Psoas muscle (tissue), 8 donors: ENCODE measurements around the gene STUB1. TPM values are rescaled to one million over a fixed set of nuclear protein-coding genes. Genes with fewer than 3 reads are reported as not detected.

ENCODE experiments used
- ATAC-seq, 4 donors: fragments of 200-7000 bp; cut with Tn5 transposase; one replicate each; pipeline ENCODE4 v1.9.1; 2020; ENCODE audit warnings: moderate library complexity in 3 of 4, mild to moderate bottlenecking in 2 of 4
- DNase-seq, 2 donors: peaks; one replicate each; pipeline ENCODE4 v3.0.0-alpha.2; 2020
- H3K27ac ChIP-seq: fragments of 200-600 bp; one replicate; pipeline ENCODE4 v1.8.0; 2022
- H3K27me3 ChIP-seq, 3 donors: fragments of 200-600 bp in 1 of 3; one replicate each; pipeline versions ENCODE4 v1.6.1 to v1.8.0; 2013 to 2022; ENCODE audit warnings: low read length in 2 of 3, mild to moderate bottlenecking in 2 of 3, moderate library complexity in 1 of 3; ENCODE audit not compliant: insufficient read depth in 3 of 3
- H3K36me3 ChIP-seq, 2 donors: fragments of 200-600 bp in 1 of 2; one replicate each; pipeline versions ENCODE4 v1.6.1 to v1.8.0; 2013 to 2022; ENCODE audit warnings: low read depth in 1 of 2, mild to moderate bottlenecking in 1 of 2, moderate library complexity in 1 of 2; ENCODE audit not compliant: insufficient read depth in 1 of 2
- H3K4me1 ChIP-seq: fragments of 200-600 bp; one replicate; pipeline ENCODE4 v1.8.0; 2022
- H3K4me3 ChIP-seq: fragments of 200-600 bp; one replicate; pipeline ENCODE4 v1.8.0; 2022; ENCODE audit warnings: mild to moderate bottlenecking
- H3K9me3 ChIP-seq: fragments of 200-600 bp; one replicate; pipeline ENCODE4 v1.8.0; 2022
- CTCF ChIP-seq: fragments of 200-600 bp; IDR thresholded peaks from one replicate; pipeline ENCODE4 v1.8.0; 2022; ENCODE audit warnings: antibody characterized with exemption
- WGBS, 3 donors: extraction: QIAGEN DNeasy Blood & Tissue Kit; methylation state at CpG; one replicate each; pipeline versions ENCODE4 v1.1.6 to v1.1.7; 2013; 5-methylcytosine and 5-hydroxymethylcytosine counted together
- intact Hi-C, 2 donors: fragments of 100-400 bp; cut with DNase I; formaldehyde crosslinking; loops; one replicate each; pipeline versions ENCODE4 v1.11.0 to v1.14.2; 2022
- polyA plus RNA-seq, 3 donors: library from polyadenylated mRNA; stranded (reverse); fragments of 200-250 nt; gene quantifications; one replicate each; pipeline ENCODE4 v1.2.3, GENCODE V29; 2013
- total RNA-seq, 4 donors: library from RNA; stranded (reverse); fragmentation: NEBNext Ultra II Directional in 2 of 4; extraction: Animal tissue kit (Norgen Biotek cat#: 25700) in 2 of 4; gene quantifications; one replicate each; pipeline versions ENCODE4 v1.2.1 to v1.2.4, GENCODE V29; 2021 to 2023
- donor health status: healthy with polysubstance abuse.
- donor health status: DM: no; HTN: no; CAD: no; lungs with moderate emphysema.
- donor health status: Bipolar disorder and iron deficiency.
- donor health status: healthy.
- donor health status: DM: yes; HTN: yes; CAD: no.
- donor health status: DM: no; HTN: no; CAD: no.
- donor health status: DM: no; HTN: no; CAD: no.
- donor health status: DM: yes; HTN: yes; CAD: no.

Gene STUB1
- total and polyA plus RNA-seq, 7 donors, result 108 to 150 (median 127) TPM

DNA sequence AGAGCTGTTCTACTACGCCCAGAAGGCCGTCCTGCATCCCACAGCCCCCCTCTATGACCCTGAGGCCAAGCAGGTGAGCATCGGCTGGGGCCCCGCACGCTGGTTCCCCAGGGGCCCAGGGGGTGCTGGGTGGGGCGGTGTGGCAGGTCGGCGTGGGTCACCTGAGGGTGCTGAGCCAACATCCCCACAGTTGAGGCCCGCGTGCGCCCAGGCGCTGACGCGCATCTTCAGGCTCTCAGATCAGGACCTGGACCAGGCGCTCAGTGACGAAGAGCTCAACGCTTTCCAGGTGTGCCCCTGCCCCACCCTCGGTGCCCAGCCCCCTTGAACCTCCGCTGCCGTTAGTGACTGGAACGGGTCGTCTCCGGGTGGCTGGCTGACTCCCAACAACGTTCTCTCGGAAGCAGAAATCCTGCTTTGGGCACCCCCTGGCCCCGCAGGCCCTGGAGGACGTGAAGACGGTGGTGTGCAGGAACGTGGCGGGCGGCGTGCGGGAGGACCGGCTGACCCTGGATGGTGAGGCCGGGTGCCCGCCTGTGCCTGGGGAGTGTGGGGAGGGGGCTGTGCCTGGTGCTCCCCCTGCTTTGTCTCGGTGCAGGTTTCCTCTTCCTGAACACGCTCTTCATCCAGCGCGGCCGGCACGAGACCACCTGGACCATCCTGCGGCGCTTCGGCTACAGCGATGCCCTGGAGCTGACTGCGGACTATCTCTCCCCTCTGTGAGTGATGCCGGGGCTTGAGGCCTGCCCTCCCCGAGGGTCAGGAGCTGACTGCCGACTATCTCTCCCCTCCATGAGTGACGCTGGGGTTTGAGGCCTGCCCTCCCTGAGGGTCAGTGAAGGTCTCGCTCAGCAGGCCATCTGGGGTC, 9.5 kb upstream of the STUB1 start:
- DNase-seq, result no peak
- H3K27ac ChIP-seq, result no peak overlapping the region
- peaks cover 4 to 46% of the 10 kb centered on the region in 2 donors for H3K36me3 ChIP-seq
- H3K4me1 ChIP-seq, result peaks cover 21% of the 10 kb centered on the region
- no peak for TF ChIP-seq CTCF
- H3K4me3 ChIP-seq, result no peak overlapping the region
- no peaks in the 10 kb centered on the region for H3K27me3 ChIP-seq
- intact Hi-C loops, result no loop called here
- 88 to 89% (median 89%) methylated on average over 52 of the region's 52 CpGs for WGBS, 3 donors
- ATAC-seq, result no peak
- H3K9me3 ChIP-seq, result no peaks in the 10 kb centered on the region

- H3K9me3 ChIP-seq, result no peaks in the 10 kb centered on the region
- DNase-seq (no peak), ATAC-seq (no peak)
- no peak for TF ChIP-seq CTCF
- H3K4me1 ChIP-seq, result peaks cover 21% of the 10 kb centered on the region
- intact Hi-C loops, result no loop called here
- H3K27ac ChIP-seq, result no peak overlapping the region
- no peaks in the 10 kb centered on the region for H3K27me3 ChIP-seq
- no peak overlapping the region for H3K4me3 ChIP-seq
- WGBS, 3 donors, result 79 to 84% (median 83%) methylated on average over 38 to 40 of the region's 40 CpGs
- peaks cover 4 to 46% of the 10 kb centered on the region in 2 donors for H3K36me3 ChIP-seq
Observed at GRCh38 chr16:671353-672131, 8.7 kb upstream of the STUB1 start.

- Histone ChIP-seq H3K9me3 (no peaks in the 10 kb centered on the region), H3K4me3 (no peak overlapping the region), H3K36me3 (peaks cover 4 to 46% of the 10 kb centered on the region in 2 donors), H3K27ac (no peak overlapping the region), H3K4me1 (peaks cover 18% of the 10 kb centered on the region), H3K27me3 (no peaks in the 10 kb centered on the region)
- TF ChIP-seq CTCF, result no peak
- 89 to 91% (median 91%) methylated on average over 14 to 19 of the region's 19 CpGs for WGBS, 3 donors
- no peak for DNase-seq
- intact Hi-C loops, result no loop called here
- ATAC-seq, result no peak
Observed at GRCh38 chr16:672371-672770, 7.8 kb upstream of the STUB1 start.

DNA sequence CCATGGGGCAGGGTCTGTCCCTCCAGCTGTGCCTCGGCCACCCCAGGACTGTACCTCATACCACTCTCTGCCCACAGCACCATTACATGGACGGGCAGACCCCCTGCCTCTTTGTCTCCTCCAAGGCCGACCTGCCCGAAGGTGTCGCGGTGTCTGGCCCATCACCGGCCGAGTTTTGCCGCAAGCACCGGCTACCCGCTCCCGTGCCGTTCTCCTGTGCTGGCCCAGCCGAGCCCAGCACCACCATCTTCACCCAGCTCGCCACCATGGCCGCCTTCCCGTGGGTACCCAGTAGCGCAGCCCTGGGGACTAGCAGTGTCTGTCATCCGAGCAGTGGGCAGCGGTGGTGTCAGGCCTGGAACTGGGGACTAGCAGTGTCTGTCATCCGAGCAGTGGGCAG, 7.4 kb upstream of the STUB1 start:
- no peaks in the 10 kb centered on the region for H3K27me3 ChIP-seq
- H3K4me3 ChIP-seq, result no peak overlapping the region
- no peak overlapping the region for H3K27ac ChIP-seq
- peaks cover 16% of the 10 kb centered on the region for H3K4me1 ChIP-seq
- DNase-seq, result no peak
- intact Hi-C loops, result no loop called here
- no peaks in the 10 kb centered on the region for H3K9me3 ChIP-seq
- ATAC-seq, result no peak
- TF ChIP-seq CTCF, result no peak
- WGBS, 3 donors, result 88 to 90% (median 90%) methylated on average over 21 of the region's 21 CpGs
- H3K36me3 ChIP-seq, result peaks cover 4 to 46% of the 10 kb centered on the region in 2 donors
